ENCODE measurements around the gene SURF2. TPM values are rescaled to one million over a fixed set of nuclear protein-coding genes. Genes with fewer than 3 reads are reported as not detected.

Gene SURF2
- total RNA-seq, 1 experiment from 2014 or later, result 27.8 TPM

DNA sequence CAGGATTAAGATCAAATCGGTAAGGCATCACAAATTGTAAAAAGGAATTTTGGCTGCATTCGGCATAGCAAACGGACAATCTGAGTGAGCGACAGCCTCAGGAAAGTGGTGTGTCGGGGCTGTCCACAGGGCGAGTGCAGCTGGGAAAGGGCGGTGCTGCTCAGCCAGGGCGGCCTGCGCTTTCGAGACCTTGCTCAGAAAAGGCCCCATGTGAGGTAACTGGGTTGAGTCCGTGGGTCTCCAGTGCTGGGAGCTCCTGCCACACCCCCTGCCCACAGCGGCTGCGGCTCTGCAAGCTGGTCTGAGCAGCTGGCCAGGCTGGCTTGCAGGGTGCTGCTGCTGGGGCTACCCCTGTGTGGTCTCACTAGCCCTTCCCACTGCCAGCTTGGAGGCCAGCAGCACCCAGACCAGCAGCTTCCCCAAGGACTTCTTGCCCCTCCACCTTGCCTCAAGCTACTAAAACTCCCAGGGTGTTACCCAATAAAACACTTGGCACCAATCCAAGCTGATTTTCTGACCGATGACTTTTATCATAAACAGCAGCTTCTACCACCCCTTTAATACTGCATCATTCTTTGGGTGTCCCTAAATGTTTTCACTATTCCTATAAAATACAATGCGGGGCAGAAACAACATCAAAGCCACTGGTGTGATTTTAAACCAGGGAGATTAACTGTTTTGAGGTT, 6.2 kb downstream of the SURF2 start:
- Histone ChIP-seq H3K4me1 (ENCODE audit: control insufficient read depth in 1 of 2, insufficient read depth in 2 of 2, low read length in 2 of 2) (peaks cover 4% of the 10 kb centered on the region in 2 experiments; a peak in 3 of 4 replicates), H3K36me3 (ENCODE audit: control insufficient read depth in 1 of 2, insufficient read depth in 2 of 2, low read length in 2 of 2) (peaks cover 40 to 60% of the 10 kb centered on the region in 2 experiments; a peak in 3 of 4 replicates), H3K9ac (ENCODE audit: low read length) (no peak overlapping the region), H3K9me2 (ENCODE audit: insufficient read depth) (no peaks in the 10 kb centered on the region), H3K4me2 (ENCODE audit: low read length) (no peak overlapping the region), H3K27me3 (ENCODE audit: insufficient read depth, low read length) (no peaks in the 10 kb centered on the region), H3K4me3 (replicated peaks in 1 of 2; ENCODE audit: low read depth in 1 of 2, low read length in 2 of 2) (no peak overlapping the region), H4K20me1 (ENCODE audit: insufficient read depth) (no peaks in the 10 kb centered on the region), H3K27ac (ENCODE audit: low read depth, low read length) (0 out of 2 replicates have a peak overlapping the region, but pooled peaks have one; percentile 2), H3K79me2 (ENCODE audit: insufficient read depth, low read length) (peaks cover 49% of the 10 kb centered on the region), H2AFZ (ENCODE audit: low read depth, low read length, poor library complexity, severe bottlenecking) (no peak overlapping the region), H3K9me3 (ENCODE audit: control insufficient read depth in 1 of 2, insufficient read depth in 1 of 2, low read depth in 1 of 2, low read length in 2 of 2) (no peaks in the 10 kb centered on the region)
- BruUV-seq (replicated peaks), result TSS peak; percentile 22
- ChIA-PET POLR2A (interaction anchor here (0.8 to 1.4 kb wide), 2 partner anchors 9 to 15 kb away, joined by 3 to 5 read pairs; partner anchors contain the start of genes MED22 and RPL7A), CTCF (no interaction called here), RAD21 (ENCODE audit: low non-redundant PET in 1 of 2, low total read pairs in 2 of 2, uncharacterized antibody in 2 of 2, unreplicated experiment in 2 of 2) (no interaction called here)
- ATAC-seq, result peak; percentile 6; the same call in 1 of the 2 replicates
- intact Hi-C loops (cut with micrococcal nuclease), result no loop called here
- TF ChIP-seq EZH2phosphoT487 (IDR thresholded peaks at IDR 0.05; ENCODE audit: borderline replicate concordance), result no peak
- TF ChIP-seq EZH2 (IDR thresholded peaks at IDR 0.05), result no peak
- no peak for TF ChIP-seq YY1 (IDR thresholded peaks at IDR 0.05; ENCODE audit: extremely low read depth, insufficient replicate concordance, low read depth, low read length)
- TF ChIP-seq, protein P1, sequence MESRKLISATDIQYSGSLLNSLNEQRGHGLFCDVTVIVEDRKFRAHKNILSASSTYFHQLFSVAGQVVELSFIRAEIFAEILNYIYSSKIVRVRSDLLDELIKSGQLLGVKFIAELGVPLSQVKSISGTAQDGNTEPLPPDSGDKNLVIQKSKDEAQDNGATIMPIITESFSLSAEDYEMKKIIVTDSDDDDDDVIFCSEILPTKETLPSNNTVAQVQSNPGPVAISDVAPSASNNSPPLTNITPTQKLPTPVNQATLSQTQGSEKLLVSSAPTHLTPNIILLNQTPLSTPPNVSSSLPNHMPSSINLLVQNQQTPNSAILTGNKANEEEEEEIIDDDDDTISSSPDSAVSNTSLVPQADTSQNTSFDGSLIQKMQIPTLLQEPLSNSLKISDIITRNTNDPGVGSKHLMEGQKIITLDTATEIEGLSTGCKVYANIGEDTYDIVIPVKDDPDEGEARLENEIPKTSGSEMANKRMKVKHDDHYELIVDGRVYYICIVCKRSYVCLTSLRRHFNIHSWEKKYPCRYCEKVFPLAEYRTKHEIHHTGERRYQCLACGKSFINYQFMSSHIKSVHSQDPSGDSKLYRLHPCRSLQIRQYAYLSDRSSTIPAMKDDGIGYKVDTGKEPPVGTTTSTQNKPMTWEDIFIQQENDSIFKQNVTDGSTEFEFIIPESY (IDR thresholded peaks at IDR 0.05; ENCODE audit: extremely low read depth, insufficient replicate concordance, low read length), result no peak
- TF ChIP-seq, protein P2, sequence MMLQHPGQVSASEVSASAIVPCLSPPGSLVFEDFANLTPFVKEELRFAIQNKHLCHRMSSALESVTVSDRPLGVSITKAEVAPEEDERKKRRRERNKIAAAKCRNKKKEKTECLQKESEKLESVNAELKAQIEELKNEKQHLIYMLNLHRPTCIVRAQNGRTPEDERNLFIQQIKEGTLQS (IDR thresholded peaks at IDR 0.05), result no peak
- no peak for TF ChIP-seq SIN3A (IDR thresholded peaks at IDR 0.05; ENCODE audit: low read depth)
- no peak for TF ChIP-seq SRF (IDR thresholded peaks at IDR 0.05; ENCODE audit: low read depth)
- no peak for TF ChIP-seq EGR1 (IDR thresholded peaks at IDR 0.05; ENCODE audit: low read depth)
- TF ChIP-seq SP1 (IDR thresholded peaks at IDR 0.05; ENCODE audit: low read depth), result no peak
- TF ChIP-seq, protein P3, sequence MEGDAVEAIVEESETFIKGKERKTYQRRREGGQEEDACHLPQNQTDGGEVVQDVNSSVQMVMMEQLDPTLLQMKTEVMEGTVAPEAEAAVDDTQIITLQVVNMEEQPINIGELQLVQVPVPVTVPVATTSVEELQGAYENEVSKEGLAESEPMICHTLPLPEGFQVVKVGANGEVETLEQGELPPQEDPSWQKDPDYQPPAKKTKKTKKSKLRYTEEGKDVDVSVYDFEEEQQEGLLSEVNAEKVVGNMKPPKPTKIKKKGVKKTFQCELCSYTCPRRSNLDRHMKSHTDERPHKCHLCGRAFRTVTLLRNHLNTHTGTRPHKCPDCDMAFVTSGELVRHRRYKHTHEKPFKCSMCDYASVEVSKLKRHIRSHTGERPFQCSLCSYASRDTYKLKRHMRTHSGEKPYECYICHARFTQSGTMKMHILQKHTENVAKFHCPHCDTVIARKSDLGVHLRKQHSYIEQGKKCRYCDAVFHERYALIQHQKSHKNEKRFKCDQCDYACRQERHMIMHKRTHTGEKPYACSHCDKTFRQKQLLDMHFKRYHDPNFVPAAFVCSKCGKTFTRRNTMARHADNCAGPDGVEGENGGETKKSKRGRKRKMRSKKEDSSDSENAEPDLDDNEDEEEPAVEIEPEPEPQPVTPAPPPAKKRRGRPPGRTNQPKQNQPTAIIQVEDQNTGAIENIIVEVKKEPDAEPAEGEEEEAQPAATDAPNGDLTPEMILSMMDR (IDR thresholded peaks at IDR 0.05 in 2 of 3, conservative IDR thresholded peaks at IDR 0.05 in 1 of 3; ENCODE audit: borderline replicate concordance in 1 of 3, insufficient read depth in 1 of 3, low read depth in 2 of 3, low read length in 2 of 3), result no peak
- TF ChIP-seq RAD21 (IDR thresholded peaks at IDR 0.05; ENCODE audit: low read depth), result no peak
- TF ChIP-seq ZFX (IDR thresholded peaks at IDR 0.05), result no peak
- TF ChIP-seq CEBPB (IDR thresholded peaks at IDR 0.05; ENCODE audit: low read depth), result no peak
- TF ChIP-seq, protein P4, sequence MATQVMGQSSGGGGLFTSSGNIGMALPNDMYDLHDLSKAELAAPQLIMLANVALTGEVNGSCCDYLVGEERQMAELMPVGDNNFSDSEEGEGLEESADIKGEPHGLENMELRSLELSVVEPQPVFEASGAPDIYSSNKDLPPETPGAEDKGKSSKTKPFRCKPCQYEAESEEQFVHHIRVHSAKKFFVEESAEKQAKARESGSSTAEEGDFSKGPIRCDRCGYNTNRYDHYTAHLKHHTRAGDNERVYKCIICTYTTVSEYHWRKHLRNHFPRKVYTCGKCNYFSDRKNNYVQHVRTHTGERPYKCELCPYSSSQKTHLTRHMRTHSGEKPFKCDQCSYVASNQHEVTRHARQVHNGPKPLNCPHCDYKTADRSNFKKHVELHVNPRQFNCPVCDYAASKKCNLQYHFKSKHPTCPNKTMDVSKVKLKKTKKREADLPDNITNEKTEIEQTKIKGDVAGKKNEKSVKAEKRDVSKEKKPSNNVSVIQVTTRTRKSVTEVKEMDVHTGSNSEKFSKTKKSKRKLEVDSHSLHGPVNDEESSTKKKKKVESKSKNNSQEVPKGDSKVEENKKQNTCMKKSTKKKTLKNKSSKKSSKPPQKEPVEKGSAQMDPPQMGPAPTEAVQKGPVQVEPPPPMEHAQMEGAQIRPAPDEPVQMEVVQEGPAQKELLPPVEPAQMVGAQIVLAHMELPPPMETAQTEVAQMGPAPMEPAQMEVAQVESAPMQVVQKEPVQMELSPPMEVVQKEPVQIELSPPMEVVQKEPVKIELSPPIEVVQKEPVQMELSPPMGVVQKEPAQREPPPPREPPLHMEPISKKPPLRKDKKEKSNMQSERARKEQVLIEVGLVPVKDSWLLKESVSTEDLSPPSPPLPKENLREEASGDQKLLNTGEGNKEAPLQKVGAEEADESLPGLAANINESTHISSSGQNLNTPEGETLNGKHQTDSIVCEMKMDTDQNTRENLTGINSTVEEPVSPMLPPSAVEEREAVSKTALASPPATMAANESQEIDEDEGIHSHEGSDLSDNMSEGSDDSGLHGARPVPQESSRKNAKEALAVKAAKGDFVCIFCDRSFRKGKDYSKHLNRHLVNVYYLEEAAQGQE (IDR thresholded peaks at IDR 0.05; ENCODE audit: low read depth), result no peak
- TF ChIP-seq FOSL1 (IDR thresholded peaks at IDR 0.05; ENCODE audit: low read depth), result no peak
- TF ChIP-seq POLR2AphosphoS5 (IDR thresholded peaks at IDR 0.05; ENCODE audit: low read depth, low read length), result no peak
- no peak for DNase-seq (ENCODE audit: low read depth, low spot score)
